HT1080 (cell line): ENCODE measurements around the gene ZBTB46. TPM values are rescaled to one million over a fixed set of nuclear protein-coding genes. Genes with fewer than 3 reads are reported as not detected.

Experiments used
- DNase-seq: peaks from one replicate; pipeline ENCODE4 v3.0.0-alpha.2; 2015; ENCODE audit warnings: low read depth
- total RNA-seq: library from RNA; depleted of rRNA; stranded (reverse); fragments of >200 nt; shearing (Covaris generic); gene quantifications from 2 replicates; pipeline ENCODE4 v1.2.3, GENCODE V29; 2014

ZBTB46 gene
- total RNA-seq, 1 experiment from 2014 or later = 0.19 TPM

- peak; percentile 76 for DNase-seq
These were observed 123.3 kb downstream of the ZBTB46 start, which contains the start of the genes ARFRP1 and ZGPAT for GRCh38 chr20:63707558-63708300. ARFRP1 (minus strand) TSS chr20:63707976; CDS start chr20:63707091, 885 bp downstream. ZGPAT (plus strand) TSS chr20:63708039; CDS start chr20:63708581, 542 bp downstream.

- peak; percentile 61 for DNase-seq
These were observed 124.1 kb downstream of the ZBTB46 start for GRCh38 chr20:63706852-63707557.

GRCh38 chr20:63706027-63706695 lies 124.9 kb downstream of the ZBTB46 start:
- DNase-seq = no peak

GRCh38 chr20:63705232-63706026 lies 125.6 kb downstream of the ZBTB46 start:
- DNase-seq = no peak

GRCh38 chr20:63704749-63705117 lies 126.3 kb downstream of the ZBTB46 start:
- DNase-seq = no peak

GRCh38 chr20:63703976-63704748 lies 126.9 kb downstream of the ZBTB46 start:
- DNase-seq = no peak

GRCh38 chr20:63703471-63703975 lies 127.5 kb downstream of the ZBTB46 start:
- DNase-seq = no peak

- DNase-seq = no peak
These were observed 128.2 kb downstream of the ZBTB46 start for GRCh38 chr20:63702751-63703470.

- DNase-seq = no peak
These were observed 128.9 kb downstream of the ZBTB46 start for GRCh38 chr20:63702036-63702665.

GRCh38 chr20:63701329-63702035 lies 129.6 kb downstream of the ZBTB46 start:
- DNase-seq = no peak

- DNase-seq = no peak
These were observed 130.1 kb downstream of the ZBTB46 start for GRCh38 chr20:63701051-63701328.

- no peak for DNase-seq
These were observed 130.6 kb downstream of the ZBTB46 start for GRCh38 chr20:63700199-63701050.

- DNase-seq = no peak
These were observed 131.4 kb downstream of the ZBTB46 start for GRCh38 chr20:63699466-63700198.

- DNase-seq = peak; percentile 96
These were observed 132.2 kb downstream of the ZBTB46 start for GRCh38 chr20:63698739-63699465.

- no peak for DNase-seq
These were observed 133.1 kb downstream of the ZBTB46 start for GRCh38 chr20:63697868-63698545.
